HG02973 (cell line): Measurements from ENCODE around the gene FARSA.
"Not testable (repeated sequence)": the region's sequence is repeated elsewhere in the genome, so short reads cannot be mapped to it uniquely, and the experiment has no call there.

Source experiments
- ATAC-seq: cut with Tn5 transposase; IDR thresholded peaks from one replicate; pipeline ENCODE4 v1.9.1; 2021; ENCODE audit warnings: moderate library complexity; ENCODE audit not compliant: unreplicated experiment

Gene FARSA

DNA sequence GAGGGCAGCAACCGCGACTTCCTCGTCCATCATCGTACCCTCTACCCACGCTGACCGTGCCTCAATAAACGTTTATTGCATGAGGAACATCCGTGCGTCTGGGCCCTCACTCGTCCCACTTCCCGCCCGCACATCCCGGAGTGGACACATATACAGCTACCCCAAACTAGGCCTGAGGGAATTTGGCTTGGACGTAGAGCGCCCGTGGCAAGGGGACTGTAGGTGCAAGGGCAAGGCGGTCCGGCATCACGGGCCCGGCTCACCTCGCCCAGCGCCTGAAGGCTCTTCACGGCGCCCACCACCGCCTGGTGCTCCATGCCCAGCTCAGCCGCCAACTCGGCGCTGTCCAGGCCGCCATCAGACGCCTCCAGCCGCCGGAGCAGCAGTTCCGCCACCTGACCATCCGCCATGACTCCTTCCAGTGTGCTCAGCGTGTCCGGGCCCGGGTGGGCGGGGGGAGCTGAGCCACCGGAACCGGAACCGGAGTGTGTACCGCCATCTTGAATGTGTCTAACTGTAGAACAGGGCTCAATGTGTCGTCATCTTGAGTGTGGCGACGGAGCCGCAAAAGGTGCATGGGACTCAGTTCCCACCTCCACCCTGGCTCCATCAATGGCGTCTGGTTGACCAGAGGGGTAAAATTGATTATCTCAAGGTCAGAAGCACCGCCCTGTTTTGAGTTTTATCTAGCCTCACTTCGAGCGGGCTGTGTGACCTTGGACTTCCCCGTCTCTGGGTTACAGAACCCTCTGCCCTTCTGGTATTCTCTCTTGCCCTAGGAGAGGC, at the start of gene FARSA:
Gene FARSA (minus strand): TSS at position 425 of the 786 bp plus-strand sequence. CDS start 15 bp downstream, at position 410.
- ATAC-seq, result no peak

- ATAC-seq, result no peak
These were observed 49.6 kb upstream of the FARSA start for GRCh38 chr19:12983091-12983490.

- ATAC-seq, result no peak
These were observed 49.1 kb upstream of the FARSA start for GRCh38 chr19:12982648-12983047.

GRCh38 chr19:12979974-12980373, 46.5 kb upstream of the FARSA start:
- no peak for ATAC-seq

GRCh38 chr19:12976109-12976508, 42.6 kb upstream of the FARSA start:
- ATAC-seq, result not testable (repeated sequence)

DNA sequence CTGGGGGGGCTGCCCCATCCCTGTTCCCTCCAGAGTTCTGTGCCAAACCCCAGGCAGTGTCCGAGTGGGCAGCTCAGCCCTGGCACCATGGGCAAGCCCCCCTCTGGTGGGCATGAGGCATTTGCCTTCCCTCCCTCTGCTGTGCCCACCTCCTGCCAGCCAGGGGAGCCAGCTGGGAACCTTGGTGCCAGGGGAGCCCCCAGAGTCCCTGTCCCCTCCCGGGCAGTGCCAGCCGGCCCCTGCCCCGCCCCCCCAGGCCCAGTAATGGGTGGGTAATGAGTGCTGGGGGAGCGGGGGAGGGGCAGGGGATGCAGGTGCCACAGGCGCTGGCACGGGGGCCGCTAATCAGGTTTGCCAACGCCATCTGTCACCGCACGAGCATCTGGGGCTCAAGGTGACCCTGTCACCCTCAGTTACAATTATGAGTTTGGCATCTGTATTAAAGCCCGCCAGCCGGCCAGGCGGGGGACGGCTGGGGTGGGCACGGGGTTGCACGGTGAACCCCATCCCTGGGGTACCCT, 41.8 kb upstream of the FARSA start:
- no peak for ATAC-seq

DNA sequence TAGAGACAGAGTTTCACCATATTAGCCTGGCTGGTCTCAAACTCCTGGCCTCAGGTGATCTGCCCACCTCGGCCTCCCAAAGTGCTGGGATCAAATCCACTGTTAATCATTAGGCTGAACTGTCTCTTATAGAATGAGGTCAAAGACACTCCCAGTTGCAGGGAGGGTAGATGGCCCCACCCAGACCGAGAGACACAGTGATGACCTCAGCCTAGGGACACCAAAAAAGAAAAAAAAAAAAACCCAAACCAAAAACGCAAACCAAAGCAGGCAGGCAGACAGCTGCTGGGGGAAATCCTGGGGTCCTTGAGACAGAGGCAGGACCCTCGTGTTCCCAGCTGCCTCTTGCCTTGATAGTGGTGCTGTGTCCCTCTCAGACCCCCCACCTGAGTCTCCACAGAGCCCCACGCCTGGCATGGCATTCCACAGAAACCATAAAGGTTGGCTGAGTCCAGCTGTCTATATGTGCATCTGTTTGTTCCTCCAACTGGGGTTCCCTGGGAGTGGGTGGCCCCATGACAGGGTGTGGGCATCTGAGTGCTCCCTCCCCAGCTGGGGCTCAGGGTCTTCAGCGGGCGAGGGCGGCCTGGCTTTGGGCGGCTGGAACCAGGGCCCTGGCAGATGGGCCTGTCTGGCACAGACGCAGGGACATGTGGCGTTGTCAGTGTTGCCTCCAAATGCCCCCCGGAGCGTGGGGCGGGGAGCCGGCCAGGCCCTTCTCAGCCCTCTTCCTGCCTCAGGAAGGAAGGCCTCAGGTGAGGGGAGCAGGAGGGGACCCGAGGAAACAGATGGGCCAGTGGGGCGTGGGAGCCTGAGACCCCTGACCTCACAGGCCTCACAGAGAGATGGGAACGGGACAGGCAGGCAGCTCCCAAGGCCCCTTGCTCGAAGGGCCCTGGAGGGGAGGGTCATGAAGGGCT, 41.0 kb upstream of the FARSA start:
- ATAC-seq, result no peak

- ATAC-seq, result no peak
These were observed 39.7 kb upstream of the FARSA start for GRCh38 chr19:12973236-12973635.

GRCh38 chr19:12970070-12970820, 36.7 kb upstream of the FARSA start:
- no peak for ATAC-seq

DNA sequence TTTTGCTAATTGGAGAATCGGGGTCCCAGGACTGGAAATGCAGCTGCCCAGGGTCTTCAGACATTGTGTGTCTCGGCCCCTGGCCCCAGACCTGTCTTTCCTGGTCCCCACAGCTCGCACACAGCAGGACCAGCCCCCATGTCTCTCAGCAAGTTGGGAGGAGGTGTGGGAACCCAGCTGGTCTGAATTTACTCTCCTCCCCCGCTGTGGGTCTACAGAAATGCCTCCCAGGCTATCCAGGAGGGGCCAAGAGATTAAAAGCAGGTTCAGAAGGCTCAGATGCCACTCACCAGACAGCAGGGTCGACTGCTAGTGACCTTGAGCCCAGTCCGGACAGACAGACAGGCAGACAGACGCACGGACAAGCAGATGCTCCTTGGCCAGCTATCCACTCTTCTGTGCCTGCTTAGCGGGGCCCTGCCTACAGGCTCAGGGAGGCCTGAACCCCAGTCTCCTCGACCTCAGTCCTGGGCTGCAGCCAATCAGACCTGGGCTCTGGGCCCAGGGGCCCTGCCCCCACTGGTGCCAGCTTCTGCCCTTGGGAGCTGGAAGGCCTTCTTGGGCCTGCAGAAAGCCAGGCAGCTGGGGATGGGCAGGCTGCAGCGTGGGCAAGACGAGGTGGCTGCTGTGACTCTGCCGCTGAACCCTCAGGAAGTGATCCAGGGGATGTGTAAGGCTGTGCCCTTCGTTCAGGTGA, 35.9 kb upstream of the FARSA start, which contains the start of gene DAND5:
Gene DAND5 (plus strand): TSS at position 285 of the 697 bp plus-strand sequence. CDS start 85 bp downstream, at position 370.
- ATAC-seq, result no peak

DNA sequence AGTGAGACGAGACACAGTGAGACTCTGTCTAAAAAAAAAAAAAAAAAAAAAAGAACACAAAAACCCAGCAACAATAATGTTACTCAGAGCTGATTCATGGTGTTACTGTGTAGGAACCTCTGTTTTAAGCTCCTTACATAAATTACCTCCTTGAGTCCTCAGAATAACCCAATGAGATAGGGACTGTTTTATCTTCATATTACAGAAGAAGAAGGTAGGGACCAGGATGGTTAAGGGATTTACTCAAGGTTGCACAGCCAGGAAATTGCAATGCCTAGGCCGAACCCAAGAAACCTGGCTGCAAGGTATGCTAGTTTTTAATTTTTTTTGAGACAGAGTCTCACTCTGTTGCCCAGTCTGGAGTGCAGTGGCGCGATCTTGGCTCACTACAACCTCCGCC, 34.4 kb upstream of the FARSA start:
- ATAC-seq, result no peak

- no peak for ATAC-seq
These were observed 32.3 kb upstream of the FARSA start for GRCh38 chr19:12965812-12966135.

DNA sequence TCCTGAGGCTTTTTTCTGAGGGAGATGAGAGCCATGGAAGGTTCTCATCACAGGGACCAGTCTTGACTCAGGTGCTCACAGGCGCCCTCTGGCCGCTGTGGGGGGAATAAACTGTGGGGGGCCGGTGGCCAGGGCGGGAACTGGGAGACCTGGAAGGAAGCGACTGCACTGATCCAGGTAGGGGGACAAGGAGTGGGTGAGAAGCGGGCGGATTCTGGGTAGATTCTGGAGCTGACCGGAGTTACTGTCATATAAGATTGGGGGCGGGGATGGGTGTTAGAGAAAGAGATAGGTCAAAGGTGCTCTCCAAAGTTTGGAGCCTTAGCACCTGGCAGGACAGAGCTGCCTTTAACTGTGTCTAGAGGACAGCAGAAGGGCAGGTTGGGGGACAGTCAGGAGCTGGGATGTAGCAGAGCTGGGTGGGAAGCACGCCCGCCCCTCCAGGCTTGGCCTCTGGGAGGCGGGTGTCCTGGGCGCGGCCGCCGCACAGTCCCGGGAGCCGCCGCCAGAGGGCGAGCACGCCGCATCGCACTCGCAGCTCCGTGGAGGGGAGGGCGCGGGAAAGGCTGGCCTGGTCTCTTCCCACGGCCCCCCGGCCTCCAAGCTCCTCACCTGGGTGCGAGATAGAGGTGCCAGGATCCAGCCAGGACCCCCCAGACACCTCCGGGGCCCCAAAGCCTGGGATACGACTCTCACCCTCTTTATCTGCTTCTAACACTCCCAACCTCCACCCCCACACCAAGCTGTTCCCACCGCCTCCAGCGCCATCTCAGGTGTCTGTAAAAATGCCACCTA, 31.7 kb upstream of the FARSA start:
- no peak for ATAC-seq

DNA sequence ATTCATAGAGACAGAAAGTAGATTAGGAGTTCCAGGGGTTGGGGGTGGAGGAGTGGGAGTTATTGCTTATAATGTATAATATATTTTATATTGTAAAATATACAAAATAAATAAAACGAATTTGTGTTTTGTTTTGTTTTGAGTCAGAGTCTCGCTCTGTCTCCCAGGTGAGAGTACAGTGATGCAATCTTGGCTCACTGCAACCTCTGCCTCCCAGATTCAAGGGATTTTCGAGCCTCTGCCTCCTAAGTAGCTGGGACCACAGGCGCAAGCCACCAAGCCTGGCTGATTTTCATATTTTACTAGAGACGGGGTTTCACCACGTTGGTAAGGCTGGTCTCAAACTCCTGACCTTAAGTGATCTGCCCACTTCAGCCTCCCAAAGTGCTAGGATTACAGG, 26.0 kb upstream of the FARSA start:
- ATAC-seq, result no peak

- ATAC-seq, result not testable (repeated sequence)
These were observed 24.0 kb upstream of the FARSA start for GRCh38 chr19:12957389-12957952.

GRCh38 chr19:12956446-12957388, 23.2 kb upstream of the FARSA start, which contains the start of gene GADD45GIP1:
Gene GADD45GIP1, minus strand, starts transcription at chr19:12957223. Its CDS starts 11 bp downstream, at chr19:12957212.
- ATAC-seq, result peak; percentile 55

- ATAC-seq, result no peak
These were observed 22.5 kb upstream of the FARSA start for GRCh38 chr19:12955996-12956395.

- not testable (repeated sequence) for ATAC-seq
These were observed 22.1 kb upstream of the FARSA start for GRCh38 chr19:12955575-12955974.
